ENCODE data around the gene DPEP2NB.

- no peak for TF ChIP-seq CTCF (IDR thresholded peaks at IDR 0.05)
- no peak for TF ChIP-seq POLR2A (IDR thresholded peaks at IDR 0.05; ENCODE audit: low read depth)
- TF ChIP-seq POLR2AphosphoS5 (IDR thresholded peaks at IDR 0.05), result no peak
- no peak for TF ChIP-seq EP300 (IDR thresholded peaks at IDR 0.05)
Measured at GRCh38 chr16:68015681-68016080, at the start of gene DPEP2NB.
